Activated T-helper 1 cell treated with Interleukin-2 at 50 U/mL for 16 hours (primary cell): ENCODE results near the gene PATL2.
"Not testable (repeated sequence)": the region's sequence is repeated elsewhere in the genome, so short reads cannot be mapped to it uniquely, and the experiment has no call there.

Source experiments
- DNase-seq: peaks from one replicate; pipeline ENCODE4 v3.0.0-alpha.2; 2020; ENCODE audit warnings: low read depth

The PATL2 gene

DNA sequence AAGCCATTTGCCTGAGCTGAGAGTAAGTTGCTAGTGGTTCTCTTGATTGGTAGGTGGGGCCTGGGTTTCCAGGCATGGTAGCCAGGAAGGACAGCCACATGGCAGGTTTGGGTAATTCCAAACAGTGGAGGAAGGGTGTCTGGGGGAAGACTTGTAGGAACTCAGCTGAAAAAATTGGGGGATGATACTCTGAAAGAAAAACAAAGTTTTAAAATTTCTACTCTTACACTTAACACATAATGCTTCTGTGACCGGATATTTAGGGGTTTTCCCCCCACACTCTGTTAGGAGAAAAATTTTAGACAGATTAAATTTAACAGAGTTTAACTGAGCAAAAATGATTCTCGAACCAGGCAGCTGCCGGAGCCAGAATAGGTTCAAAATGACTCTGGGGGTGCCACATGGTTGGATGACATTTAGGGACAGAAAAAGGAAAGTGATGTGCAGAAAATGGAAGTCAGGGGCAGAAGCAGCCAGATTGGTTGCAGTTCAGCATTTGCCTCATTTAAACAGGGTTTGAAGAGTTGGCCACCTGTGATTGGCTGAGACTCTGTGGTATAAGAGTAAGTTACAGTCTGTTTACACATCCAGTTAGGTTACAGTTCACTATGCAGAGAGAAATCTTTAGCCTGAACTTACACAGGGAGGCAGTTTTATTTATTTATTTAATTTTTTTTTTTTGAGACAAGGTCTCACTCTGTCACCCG lies 8.3 kb upstream of the PATL2 start:
- no peak for DNase-seq

GRCh38 chr15:44718927-44719292 lies 7.8 kb upstream of the PATL2 start:
- DNase-seq, result no peak

DNA sequence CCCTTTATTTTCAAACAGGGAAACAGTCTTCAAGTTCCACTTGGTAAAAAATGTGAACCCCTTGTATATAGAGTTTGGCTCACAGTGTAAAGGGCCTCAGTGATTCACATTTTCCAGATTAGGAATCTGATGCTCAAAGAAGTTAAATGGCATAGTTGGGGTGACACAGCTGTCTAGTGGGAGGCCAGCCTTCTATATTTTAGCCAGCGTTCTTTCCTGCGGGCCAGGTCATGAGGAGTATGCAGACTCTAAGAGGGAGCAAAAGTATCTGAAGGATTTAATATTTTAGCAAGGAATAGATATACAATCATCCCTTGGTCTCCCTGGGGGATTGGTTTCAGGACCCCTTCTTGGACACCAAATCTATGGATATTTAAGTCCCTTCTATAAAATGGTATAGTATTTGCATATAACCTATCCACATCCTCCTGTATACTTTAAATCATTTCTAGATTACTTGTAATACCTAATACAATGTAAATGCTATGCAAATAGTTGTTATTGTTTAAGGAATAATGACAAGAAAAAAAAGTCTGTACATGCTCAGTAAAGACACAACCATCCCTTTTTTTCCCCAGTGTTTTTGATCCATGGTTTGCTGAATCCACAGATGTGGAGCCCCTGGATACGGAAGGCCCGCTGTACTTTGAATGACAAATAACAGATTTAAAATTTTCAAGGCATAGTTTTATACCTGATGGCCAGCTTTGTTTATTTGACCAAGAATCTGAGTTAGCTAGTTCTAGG lies 7.2 kb upstream of the PATL2 start:
- no peak for DNase-seq

DNA sequence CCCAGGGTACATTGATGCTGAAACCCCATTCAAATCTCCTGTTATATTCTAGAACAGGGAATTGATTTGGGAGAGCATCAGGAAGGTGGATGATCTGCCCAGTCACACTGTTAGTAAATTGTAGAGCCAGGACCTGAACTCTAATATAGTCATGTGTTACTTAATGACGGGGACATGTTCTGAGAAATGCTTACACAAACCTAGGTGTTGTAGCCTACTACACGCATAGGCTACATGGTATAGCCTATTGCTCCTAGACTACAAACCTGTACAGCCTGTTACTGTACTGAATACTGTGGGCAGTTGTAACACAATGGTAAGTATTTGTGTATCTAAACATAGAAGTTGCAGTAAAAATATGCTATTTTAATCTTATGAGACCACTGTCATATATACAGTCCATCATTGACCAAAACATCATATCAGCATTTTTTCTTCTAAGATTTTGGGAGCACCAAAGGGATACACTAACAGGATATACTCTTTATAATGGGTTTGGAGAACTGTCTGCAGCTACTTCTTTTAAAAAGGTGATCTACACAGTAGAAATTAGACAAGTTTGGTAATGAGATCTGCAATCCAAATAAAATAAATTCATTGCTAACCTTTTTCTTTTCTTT lies 6.0 kb upstream of the PATL2 start:
- no peak for DNase-seq

GRCh38 chr15:44715797-44716334 lies 4.7 kb upstream of the PATL2 start:
- no peak for DNase-seq

DNA sequence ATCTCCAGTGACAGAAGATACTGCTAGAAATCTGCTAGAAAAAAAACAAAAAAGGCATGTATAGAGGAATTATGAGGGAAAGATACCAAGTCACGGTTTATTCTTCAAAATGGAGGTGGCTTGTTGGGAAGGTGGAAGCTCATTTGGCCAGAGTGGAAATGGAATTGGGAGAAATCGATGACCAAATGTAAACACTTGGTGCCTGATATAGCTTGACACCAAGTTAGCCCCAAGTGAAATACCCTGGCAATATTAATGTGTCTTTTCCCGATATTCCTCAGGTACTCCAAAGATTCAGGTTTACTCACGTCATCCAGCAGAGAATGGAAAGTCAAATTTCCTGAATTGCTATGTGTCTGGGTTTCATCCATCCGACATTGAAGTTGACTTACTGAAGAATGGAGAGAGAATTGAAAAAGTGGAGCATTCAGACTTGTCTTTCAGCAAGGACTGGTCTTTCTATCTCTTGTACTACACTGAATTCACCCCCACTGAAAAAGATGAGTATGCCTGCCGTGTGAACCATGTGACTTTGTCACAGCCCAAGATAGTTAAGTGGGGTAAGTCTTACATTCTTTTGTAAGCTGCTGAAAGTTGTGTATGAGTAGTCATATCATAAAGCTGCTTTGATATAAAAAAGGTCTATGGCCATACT lies 4.1 kb upstream of the PATL2 start:
- DNase-seq, result no peak

DNA sequence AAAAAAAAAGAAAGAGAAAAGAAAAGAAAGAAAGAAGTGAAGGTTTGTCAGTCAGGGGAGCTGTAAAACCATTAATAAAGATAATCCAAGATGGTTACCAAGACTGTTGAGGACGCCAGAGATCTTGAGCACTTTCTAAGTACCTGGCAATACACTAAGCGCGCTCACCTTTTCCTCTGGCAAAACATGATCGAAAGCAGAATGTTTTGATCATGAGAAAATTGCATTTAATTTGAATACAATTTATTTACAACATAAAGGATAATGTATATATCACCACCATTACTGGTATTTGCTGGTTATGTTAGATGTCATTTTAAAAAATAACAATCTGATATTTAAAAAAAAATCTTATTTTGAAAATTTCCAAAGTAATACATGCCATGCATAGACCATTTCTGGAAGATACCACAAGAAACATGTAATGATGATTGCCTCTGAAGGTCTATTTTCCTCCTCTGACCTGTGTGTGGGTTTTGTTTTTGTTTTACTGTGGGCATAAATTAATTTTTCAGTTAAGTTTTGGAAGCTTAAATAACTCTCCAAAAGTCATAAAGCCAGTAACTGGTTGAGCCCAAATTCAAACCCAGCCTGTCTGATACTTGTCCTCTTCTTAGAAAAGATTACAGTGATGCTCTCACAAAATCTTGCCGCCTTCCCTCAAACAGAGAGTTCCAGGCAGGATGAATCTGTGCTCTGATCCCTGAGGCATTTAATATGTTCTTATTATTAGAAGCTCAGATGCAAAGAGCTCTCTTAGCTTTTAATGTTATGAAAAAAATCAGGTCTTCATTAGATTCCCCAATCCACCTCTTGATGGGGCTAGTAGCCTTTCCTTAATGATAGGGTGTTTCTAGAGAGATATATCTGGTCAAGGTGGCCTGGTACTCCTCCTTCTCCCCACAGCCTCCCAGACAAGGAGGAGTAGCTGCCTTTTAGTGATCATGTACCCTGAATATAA lies 2.2 kb upstream of the PATL2 start:
- no peak for DNase-seq

GRCh38 chr15:44712346-44713005 lies 1.4 kb upstream of the PATL2 start:
- DNase-seq, result no peak

GRCh38 chr15:44711743-44712345 lies 721 bp upstream of the PATL2 start:
- peak; percentile 44 for DNase-seq

GRCh38 chr15:44710236-44711095 lies 657 bp downstream of the PATL2 start:
- DNase-seq, result no peak

DNA sequence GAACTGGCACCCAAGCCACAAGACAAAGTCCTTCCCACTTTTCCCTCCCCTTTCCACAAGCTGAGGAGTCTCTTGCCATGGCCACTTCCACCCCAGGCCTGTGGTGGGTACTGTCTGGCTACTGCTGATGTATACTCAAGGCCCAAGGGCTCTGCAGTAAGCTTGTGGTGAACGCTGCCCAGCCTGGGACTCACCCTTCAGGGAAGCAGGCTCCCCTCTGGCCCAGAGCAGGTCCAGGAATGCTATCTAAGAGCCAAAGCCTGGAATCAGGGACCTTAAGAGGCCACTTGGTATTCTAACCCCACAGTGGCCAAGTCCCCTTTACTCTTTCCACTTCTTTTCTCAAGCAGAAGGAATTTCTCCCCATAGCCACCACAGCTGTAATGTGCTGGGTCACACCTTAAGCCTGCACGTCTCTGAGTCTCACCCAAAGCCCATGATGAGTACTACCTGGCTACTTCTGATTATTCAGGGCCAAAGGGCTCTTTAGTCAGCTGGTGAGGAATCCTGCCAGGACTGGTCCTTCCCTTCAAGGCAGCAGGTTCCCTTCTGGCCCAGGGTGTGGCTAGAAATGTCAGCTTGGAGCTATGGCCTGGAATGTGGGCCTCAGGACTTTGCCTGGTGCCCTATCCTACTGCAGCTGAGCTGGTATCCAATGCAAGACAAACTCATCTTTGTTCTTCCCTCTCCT lies 4.0 kb downstream of the PATL2 start:
- DNase-seq, result no peak

DNA sequence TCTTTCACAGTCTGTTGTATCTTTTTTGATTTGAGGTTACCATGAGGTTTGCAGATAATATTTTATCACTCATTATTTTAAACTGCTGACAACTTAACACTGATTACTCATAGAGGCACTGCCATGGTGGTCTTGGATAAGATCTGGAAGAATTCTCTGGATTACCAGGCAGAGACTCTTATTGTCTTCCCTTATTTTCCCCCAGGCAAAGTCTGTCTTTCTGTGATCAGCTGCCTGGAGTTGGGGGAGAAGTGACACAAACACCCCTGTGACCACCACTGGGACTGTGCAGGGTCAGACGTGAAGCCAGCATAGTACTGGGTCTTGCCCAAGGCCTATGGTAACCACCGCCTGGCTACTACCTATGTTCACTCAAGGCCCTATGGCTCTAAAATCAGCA lies 4.7 kb downstream of the PATL2 start:
- no peak for DNase-seq

- DNase-seq, result no peak
These were observed 5.1 kb downstream of the PATL2 start for GRCh38 chr15:44705986-44706385.

DNA sequence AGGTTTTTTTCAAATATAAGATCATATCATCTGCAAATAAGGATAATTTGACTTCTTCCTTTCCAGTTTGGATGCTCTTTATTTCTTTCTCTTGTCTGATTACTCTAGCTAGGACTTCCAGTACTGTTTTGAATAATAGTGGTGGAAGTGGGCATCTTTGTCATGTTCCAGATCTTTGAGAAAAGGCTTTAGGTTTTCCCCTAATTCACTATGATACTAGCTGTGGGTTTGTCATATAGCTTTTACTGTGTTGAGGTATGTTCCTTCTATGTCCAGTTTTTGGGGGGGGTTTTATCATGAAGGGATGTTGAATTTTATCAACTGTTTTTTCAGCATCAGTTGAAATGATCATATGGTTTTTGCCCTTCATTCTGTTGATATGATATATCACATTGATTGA lies 10.4 kb downstream of the PATL2 start:
- DNase-seq, result not testable (repeated sequence)

DNA sequence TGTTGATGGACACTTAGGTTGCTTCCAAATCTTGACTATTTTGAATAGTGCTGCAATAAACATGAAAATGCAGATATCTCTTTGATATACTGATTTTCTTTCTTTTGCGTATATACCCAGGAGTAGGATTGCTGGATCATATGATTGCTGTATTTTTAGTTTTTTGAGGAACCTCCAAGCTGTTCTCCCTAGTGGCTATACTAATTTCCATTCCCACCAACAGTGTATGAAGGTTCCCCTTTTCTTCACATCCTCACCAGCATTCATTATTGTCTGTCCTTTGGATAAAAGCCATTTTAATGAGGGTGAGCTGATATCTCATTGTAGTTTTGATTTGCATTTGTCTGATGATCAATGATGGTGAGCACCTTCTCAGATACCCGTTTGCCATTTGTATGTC lies 12.5 kb downstream of the PATL2 start:
- DNase-seq, result no peak

GRCh38 chr15:44697014-44697413 lies 14.1 kb downstream of the PATL2 start:
- no peak for DNase-seq

- no peak for DNase-seq
These were observed 15.8 kb downstream of the PATL2 start for GRCh38 chr15:44695294-44695693.

- DNase-seq, result no peak
These were observed 16.7 kb downstream of the PATL2 start for GRCh38 chr15:44694416-44694815.

GRCh38 chr15:44692659-44693058 lies 18.5 kb downstream of the PATL2 start:
- DNase-seq, result no peak
